B cell (primary cell): Measurements from ENCODE around the gene SLC18A3.

Experiments
- CTCF ChIP-seq: fragments of 200-600 bp; IDR thresholded peaks from one replicate; pipeline ENCODE4 v1.8.0; 2022; ENCODE audit warnings: antibody characterized with exemption, mild to moderate bottlenecking
- EZH2 ChIP-seq: IDR thresholded peaks from 2 replicates; pipeline ENCODE4 v1.6.1; 2012; ENCODE audit warnings: borderline replicate concordance, low read depth, mild to moderate bottlenecking, moderate library complexity, low read length; ENCODE audit not compliant: insufficient read depth, poor library complexity, severe bottlenecking

GRCh38 chr10:49605216-49605938 is 4.7 kb upstream of the SLC18A3 start:
- TF ChIP-seq CTCF (no peak), EZH2 (no peak)
